GM12891 (cell line): ENCODE data around the gene HCN2.

Experiments
- PAX5 ChIP-seq: IDR thresholded peaks from 2 replicates; pipeline ENCODE4 v1.6.1; 2011; ENCODE audit warnings: low read length, moderate library complexity, mild to moderate bottlenecking; ENCODE audit not compliant: insufficient read depth, severe bottlenecking
- POLR2A ChIP-seq: IDR thresholded peaks from 2 replicates; pipeline ENCODE4 v1.6.1; 2011; ENCODE audit warnings: low read depth, low read length, control low read depth
- POLR2AphosphoS5 ChIP-seq: IDR thresholded peaks from 2 replicates; pipeline ENCODE4 v1.6.1; 2011; ENCODE audit warnings: low read depth, low read length, control low read depth

DNA sequence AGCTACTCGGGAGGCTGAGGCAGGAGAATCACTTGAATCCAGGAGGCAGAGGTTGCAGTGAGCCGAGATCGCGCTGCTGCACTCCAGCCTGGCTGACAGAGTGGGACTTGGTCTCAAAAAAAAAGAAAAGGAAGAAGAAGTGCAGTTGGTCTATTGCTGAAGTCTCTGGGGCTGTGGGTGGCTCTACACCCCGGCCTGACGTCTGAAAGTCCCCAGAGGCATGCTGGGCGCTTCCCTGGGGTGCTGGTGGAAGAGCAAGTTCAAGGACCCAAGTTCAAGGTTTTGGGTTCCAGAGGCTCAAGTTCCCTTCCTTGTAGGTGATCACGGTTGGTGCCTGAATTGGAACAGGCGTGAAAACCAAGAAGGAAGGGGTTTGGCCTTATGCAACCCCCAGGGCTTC, 3.8 kb downstream of the HCN2 start:
- no peak for TF ChIP-seq POLR2AphosphoS5
- TF ChIP-seq POLR2A: no peak
- TF ChIP-seq PAX5: no peak
